ENCODE results near the gene EFCAB7. TPM values are rescaled to one million over a fixed set of nuclear protein-coding genes. Genes with fewer than 3 reads are reported as not detected.

Gene EFCAB7
- total RNA-seq, 1 donor = 6.5 TPM

DNA sequence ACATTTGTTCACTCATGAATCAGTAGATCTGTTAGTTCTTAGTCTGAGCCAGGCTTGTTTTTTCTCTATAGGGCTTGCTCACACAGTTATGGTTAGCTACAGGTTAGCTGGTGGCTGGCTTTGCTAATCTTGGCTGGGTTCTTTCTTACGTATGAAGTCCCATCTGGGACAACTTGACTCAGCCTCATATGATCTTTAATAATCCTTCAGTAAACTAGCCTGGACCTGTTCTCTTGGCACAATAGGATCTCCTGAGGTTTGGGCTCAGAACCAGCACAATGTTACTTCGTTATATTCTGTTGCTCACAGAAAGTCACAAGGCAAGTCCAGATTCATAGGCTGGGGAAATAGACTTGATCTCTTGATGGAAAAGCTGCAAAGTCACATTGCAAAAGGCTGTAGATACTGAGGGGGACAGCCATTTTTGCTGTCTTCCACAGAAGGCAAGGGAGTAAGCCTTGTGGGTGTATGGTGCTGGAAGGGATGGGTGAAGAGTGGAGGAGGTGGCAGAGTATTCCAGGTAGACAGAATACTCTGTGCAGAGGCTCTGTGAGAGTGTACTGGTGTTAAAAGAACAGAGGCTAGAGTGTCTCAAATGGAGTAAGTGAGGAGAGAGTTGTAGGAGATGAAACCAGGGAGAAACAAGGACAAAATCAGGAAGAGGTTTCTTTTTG is 24.4 kb downstream of the EFCAB7 start:
- H3K4me3 ChIP-seq (ENCODE audit: low read depth, low read length) = no peak overlapping the region

DNA sequence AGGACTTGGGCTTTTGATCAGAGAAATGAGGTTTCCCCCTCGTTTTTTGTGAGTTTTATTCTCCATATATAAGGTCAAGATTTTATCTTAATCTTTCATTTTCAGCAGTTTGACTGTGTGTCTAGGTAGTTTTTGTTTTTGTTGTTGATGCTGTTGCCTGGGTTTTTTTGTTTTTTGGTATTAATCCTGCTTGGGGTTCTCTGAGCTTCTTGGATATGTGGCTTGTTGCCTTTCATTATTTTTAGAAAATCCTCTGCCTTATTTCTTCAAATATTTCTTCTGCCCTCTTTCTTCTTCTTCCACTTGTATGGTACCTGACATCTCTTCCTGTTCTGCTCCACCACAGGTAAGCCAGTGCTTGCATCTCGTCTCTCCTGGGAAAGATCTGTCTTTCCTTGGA is 25.0 kb downstream of the EFCAB7 start:
- H3K4me3 ChIP-seq (ENCODE audit: low read depth, low read length) = no peak overlapping the region
- DNase-seq (ENCODE audit: low read depth) = no peak
- TF ChIP-seq, protein P1, sequence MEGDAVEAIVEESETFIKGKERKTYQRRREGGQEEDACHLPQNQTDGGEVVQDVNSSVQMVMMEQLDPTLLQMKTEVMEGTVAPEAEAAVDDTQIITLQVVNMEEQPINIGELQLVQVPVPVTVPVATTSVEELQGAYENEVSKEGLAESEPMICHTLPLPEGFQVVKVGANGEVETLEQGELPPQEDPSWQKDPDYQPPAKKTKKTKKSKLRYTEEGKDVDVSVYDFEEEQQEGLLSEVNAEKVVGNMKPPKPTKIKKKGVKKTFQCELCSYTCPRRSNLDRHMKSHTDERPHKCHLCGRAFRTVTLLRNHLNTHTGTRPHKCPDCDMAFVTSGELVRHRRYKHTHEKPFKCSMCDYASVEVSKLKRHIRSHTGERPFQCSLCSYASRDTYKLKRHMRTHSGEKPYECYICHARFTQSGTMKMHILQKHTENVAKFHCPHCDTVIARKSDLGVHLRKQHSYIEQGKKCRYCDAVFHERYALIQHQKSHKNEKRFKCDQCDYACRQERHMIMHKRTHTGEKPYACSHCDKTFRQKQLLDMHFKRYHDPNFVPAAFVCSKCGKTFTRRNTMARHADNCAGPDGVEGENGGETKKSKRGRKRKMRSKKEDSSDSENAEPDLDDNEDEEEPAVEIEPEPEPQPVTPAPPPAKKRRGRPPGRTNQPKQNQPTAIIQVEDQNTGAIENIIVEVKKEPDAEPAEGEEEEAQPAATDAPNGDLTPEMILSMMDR (IDR thresholded peaks at IDR 0.05; ENCODE audit: insufficient read depth, low read depth, low read length) = no peak

More for the DNA sequence above, 24.4 kb downstream of the EFCAB7 start:
- TF ChIP-seq, protein P1 (IDR thresholded peaks at IDR 0.05; ENCODE audit: insufficient read depth, low read depth, low read length) = no peak
- peak; percentile 10 for DNase-seq (ENCODE audit: low read depth)

DNA sequence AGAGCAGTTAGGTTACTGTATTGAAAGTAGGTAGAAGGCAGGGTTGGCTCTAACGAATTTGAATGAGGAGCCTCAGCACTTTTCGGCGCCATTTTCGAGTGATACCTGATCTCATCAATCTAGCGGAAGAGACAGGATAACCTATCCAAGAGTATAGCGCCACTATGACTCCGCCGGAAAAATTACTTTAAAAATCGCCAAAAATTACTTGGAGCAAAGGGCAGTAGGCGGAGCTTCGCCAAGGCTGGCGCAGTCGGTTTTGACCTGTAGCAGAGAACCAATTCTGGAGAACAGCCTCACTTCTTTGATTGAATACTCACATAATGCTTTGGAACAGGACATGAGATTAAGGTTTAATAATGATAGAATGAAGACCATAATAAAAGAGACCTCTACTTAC is 25.6 kb downstream of the EFCAB7 start:
- peak overlapping the region; percentile 45 for H3K4me3 ChIP-seq (ENCODE audit: low read depth, low read length)
- TF ChIP-seq, protein P1 (IDR thresholded peaks at IDR 0.05; ENCODE audit: insufficient read depth, low read depth, low read length) = no peak
- DNase-seq (ENCODE audit: low read depth) = peak; percentile 31

DNA sequence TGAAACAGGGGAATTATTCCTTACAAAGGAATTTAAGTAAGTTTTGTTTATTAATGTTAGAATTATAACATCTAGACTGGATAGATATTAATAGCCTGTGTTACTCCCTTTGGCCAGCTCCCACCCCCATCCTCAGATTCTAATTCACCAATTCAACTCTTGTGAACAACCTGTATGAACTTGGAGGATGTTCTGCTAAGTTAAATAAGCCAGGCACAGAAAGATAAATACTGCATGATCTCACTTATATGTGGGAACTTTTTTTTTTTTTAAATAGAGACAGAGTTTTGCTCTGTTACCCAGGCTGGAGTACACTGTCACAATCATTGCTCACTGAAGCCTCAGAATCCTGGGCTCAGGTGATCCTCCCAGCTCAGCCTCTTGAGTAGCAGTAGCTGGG is 32.2 kb downstream of the EFCAB7 start:
- no peak for DNase-seq (ENCODE audit: low read depth)
- TF ChIP-seq, protein P1 (IDR thresholded peaks at IDR 0.05; ENCODE audit: insufficient read depth, low read depth, low read length) = no peak
- H3K4me3 ChIP-seq (ENCODE audit: low read depth, low read length) = no peak overlapping the region

DNA sequence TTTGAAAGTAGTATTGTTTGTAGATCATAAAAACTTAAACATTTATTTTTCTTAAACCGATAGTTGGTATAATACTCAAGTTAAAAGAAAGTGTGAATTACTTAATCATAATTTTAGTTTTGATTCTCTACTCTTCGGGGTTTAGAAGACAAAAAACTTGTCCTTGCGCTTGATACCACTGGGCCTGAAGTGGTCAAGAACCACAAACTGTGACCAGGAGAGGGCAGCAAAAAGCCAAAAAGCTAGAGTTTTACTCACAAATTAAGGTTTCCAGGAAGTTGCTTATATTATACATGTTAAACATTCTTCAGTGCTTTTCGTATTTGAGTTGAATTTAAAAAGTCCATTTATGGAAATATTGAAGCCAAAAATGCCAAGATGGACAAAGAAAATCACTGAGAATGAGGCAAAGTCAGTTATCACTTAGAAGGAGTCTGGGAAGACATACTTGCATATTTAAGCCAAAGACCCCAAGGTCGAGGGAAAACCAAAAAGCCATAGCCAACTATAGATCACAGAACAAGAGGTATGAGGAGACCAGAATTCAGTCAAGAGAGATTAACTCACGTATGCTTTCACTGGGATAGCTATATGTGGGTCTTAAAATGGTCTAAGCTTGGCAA is 34.2 kb downstream of the EFCAB7 start:
- TF ChIP-seq, protein P1 (IDR thresholded peaks at IDR 0.05; ENCODE audit: insufficient read depth, low read depth, low read length) = peak; percentile 70
- peak; percentile 51 for DNase-seq (ENCODE audit: low read depth)
- no peak overlapping the region for H3K4me3 ChIP-seq (ENCODE audit: low read depth, low read length)

DNA sequence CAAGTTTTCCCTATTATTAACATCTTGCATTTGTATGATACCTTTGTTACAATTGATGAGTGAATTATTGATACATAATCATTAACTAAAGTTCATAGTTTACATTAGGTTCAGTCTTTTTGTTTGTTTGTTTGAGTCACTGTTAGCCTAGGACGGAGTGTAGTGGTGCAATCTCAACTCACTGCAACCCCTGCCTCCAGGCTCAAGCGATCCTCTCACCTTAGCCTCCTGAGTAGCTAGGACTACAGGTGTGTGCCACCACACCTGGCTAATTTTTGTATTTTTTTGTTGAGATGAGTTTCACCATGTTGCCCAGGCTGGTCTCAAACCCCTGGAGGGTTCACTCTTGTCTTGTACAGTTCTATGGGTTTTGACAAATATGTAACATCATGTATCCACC is 36.0 kb downstream of the EFCAB7 start:
- DNase-seq (ENCODE audit: low read depth) = no peak
- H3K4me3 ChIP-seq (ENCODE audit: low read depth, low read length) = no peak overlapping the region
- TF ChIP-seq, protein P1 (IDR thresholded peaks at IDR 0.05; ENCODE audit: insufficient read depth, low read depth, low read length) = no peak
